Astrocyte of the cerebellum (primary cell): ENCODE results near the gene PKD2.

ENCODE experiments used
- DNase-seq: peaks from one replicate; pipeline ENCODE4 v3.0.0-alpha.2; 2011; ENCODE audit warnings: low read depth
- H3K4me3 ChIP-seq: 2 replicates; pipeline ENCODE4 v1.5.1; 2011; ENCODE audit warnings: mild to moderate bottlenecking, low read depth, low read length, moderate library complexity
- CTCF ChIP-seq: IDR thresholded peaks from 2 replicates; pipeline ENCODE4 v1.5.1; 2012; ENCODE audit warnings: low read length, low read depth, moderate library complexity, mild to moderate bottlenecking; ENCODE audit errors: missing control alignments
- in situ Hi-C: cut with HindIII; loops from 2 replicates; pipeline ENCODE4 v1.10.0; 2017; ENCODE audit warnings: low sequenced_read_pairs

PKD2 gene

GRCh38 chr4:88003261-88003660, 4.2 kb upstream of the PKD2 start:
- in situ Hi-C loops: no loop called here
- TF ChIP-seq CTCF: no peak
- no peak for DNase-seq
- no peak overlapping the region for H3K4me3 ChIP-seq

GRCh38 chr4:88005076-88005475, 2.4 kb upstream of the PKD2 start:
- in situ Hi-C loops: no loop called here
- TF ChIP-seq CTCF: no peak
- no peak for DNase-seq
- no peak overlapping the region for H3K4me3 ChIP-seq

GRCh38 chr4:88005946-88006345, 1.5 kb upstream of the PKD2 start:
- no peak overlapping the region for H3K4me3 ChIP-seq
- TF ChIP-seq CTCF: no peak
- DNase-seq: no peak
- in situ Hi-C loops: no loop called here

- in situ Hi-C loops: no loop called here
- no peak for DNase-seq
- TF ChIP-seq CTCF: no peak
- peak overlapping the region; percentile 70 for H3K4me3 ChIP-seq
Measured at GRCh38 chr4:88006956-88007303, 505 bp upstream of the PKD2 start.

- H3K4me3 ChIP-seq: peak overlapping the region; percentile 70
- no peak for DNase-seq
- no peak for TF ChIP-seq CTCF
- in situ Hi-C loops: no loop called here
Measured at GRCh38 chr4:88008122-88008742, 797 bp downstream of the PKD2 start.

- in situ Hi-C loops: no loop called here
- DNase-seq: no peak
- no peak for TF ChIP-seq CTCF
- H3K4me3 ChIP-seq: peak overlapping the region; percentile 70
Measured at GRCh38 chr4:88008743-88009171, 1.3 kb downstream of the PKD2 start.
